ENCODE measurements around the gene RBM7.

Gene RBM7

DNA sequence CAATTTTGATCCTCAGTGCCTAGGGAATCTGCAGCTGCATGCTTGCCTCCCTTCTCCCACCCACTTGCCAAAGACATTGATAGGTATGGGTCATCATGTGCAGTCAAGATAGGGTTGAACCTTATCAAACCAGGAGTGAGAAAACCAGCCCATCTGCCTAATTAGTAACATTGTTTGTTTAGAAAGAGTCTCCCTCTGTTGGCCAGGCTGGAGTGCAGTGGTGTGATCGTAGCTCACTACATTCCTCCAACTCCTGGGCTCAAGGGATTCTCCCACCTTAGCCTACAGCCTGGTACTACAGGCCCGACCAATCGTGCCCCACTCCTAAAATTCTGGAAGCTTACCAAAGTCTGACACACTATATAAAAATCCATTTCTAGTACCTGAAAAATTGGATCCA, 4.7 kb upstream of the RBM7 start:
- DNase-seq (ENCODE audit: extremely low read depth in 1 of 2, low read depth in 1 of 2), result no peak

DNA sequence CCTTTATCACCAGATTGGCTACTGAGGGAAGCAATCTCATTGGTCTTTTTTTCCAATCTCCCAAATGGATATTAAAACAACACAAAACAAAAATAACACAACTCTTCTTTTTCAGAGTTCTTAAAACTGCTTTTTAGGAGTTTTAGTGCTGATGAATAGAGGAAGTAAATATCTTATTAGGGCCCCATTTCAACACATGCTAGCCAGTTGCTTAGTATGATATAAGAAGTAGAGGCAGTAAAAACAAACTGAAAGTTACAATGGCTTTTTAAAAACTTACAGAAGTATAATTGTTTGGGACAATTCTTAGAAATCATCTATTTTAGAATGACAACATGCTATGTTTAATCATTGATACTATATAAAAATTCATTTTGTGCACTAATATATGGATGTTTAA, 3.5 kb upstream of the RBM7 start:
- no peak for DNase-seq (ENCODE audit: extremely low read depth in 1 of 2, low read depth in 1 of 2)

DNA sequence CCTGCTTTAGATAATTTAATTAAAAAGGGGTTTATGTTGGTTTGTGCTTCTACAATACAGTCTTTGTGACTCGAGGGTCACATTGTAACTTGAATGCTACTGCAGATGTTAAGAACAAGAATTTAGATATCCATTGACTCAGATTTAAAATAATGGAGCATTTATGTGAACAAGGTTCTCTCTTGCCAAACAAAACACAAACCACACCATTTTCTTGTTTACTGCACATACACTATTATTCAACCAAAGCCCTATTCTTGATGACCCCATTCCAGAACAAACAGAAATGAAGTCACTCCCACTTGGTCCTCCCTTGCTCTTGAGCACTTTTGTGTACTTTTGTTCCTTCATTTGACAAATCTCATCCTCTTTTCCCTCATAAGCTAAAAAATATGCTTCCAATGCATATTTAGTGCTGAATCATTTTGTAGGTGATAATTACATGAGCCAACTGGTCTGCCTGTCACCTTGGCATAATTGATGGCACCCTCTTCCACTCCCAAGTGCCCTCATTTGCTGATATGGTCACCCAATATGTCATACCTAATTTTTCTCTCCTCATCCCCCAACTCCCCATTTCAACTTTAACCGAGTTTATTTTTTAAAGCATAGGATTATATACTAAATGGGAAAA, 3.0 kb upstream of the RBM7 start:
- DNase-seq (ENCODE audit: extremely low read depth in 1 of 2, low read depth in 1 of 2), result no peak

GRCh38 chr11:114398303-114398920, 2.1 kb upstream of the RBM7 start:
- no peak for DNase-seq (ENCODE audit: extremely low read depth in 1 of 2, low read depth in 1 of 2)

DNA sequence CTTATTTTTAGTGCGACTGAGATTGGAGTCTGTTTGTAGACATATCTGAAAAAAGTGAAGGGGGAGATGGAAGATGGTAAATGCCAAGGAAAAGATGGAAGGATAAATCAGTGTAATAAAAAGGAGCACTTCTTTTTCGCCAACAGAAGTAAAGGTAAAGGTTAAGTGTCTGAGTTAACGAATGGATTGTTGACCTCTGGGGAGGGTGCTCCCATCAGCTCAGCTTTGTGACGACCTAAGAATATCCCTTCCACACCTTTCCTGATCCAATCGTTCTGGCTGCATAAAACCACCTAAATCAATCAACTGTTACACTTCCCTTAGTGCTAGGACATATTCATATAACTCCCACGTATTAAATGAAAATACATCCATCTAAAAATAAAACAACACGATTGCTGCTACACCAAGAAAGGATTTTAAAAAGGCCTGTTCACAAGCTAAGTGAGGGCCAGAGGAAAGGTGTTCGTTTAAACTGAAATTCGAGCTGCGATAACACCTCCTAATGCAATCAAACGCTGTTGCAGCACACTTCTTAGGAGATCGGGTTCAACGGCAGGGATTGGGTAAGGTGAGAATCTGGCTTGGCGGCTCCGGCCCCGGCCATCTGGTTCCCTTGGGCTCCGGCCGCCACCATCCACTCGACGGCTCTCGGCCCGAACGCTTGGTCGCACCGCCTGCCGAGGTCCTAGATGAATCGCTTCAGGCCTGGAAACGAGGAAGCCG, 813 bp upstream of the RBM7 start:
- DNase-seq (ENCODE audit: extremely low read depth in 1 of 2, low read depth in 1 of 2), result no peak

GRCh38 chr11:114400915-114401223, 403 bp downstream of the RBM7 start:
- no peak for DNase-seq (ENCODE audit: extremely low read depth in 1 of 2, low read depth in 1 of 2)

DNA sequence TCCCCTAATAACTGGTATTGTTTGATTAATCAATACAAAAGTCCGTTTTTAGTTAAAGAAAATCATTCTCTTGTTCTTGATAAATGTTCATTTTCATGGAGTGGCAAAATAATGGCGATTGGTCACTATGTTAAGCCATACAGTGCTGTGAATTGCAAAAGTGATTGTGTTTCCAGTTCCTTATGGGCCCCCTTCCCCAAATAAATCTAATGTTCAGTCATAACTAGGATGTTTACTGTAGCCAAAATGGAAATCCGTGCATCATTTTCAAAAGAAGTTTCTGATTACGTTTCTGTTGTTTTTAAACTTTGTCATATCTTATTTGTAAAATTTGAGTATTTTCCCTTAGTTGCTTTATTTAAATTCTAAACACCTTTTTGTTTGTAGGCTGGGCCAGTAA, 845 bp downstream of the RBM7 start:
- DNase-seq (ENCODE audit: extremely low read depth in 1 of 2, low read depth in 1 of 2), result no peak

DNA sequence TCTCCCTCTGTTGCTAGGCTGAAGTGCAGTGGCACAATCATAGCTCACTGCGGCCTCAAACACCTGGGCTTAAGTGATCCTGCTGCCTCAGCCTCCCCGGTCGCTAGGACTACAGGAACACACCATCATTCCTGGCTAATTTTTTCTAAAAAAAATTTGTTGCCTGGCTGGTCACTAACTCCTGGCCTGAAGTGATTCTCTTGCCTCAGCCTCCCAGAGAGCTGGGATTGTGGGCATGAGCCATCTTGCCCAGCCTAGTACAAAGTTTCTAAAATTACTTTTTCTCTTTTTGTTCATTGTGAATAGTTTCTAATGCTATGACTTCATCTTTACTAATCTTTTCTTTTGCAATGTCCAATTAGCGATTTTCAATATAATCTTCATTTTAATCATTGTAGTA, 12.5 kb downstream of the RBM7 start:
- no peak for DNase-seq (ENCODE audit: extremely low read depth in 1 of 2, low read depth in 1 of 2)

- no peak for DNase-seq (ENCODE audit: extremely low read depth in 1 of 2, low read depth in 1 of 2)
Observed at GRCh38 chr11:114413958-114414357, 13.5 kb downstream of the RBM7 start.

- no peak for DNase-seq (ENCODE audit: extremely low read depth in 1 of 2, low read depth in 1 of 2)
Observed at GRCh38 chr11:114416441-114416961, 16.0 kb downstream of the RBM7 start.

GRCh38 chr11:114426280-114426679, 25.8 kb downstream of the RBM7 start:
- no peak for DNase-seq (ENCODE audit: extremely low read depth in 1 of 2, low read depth in 1 of 2)

DNA sequence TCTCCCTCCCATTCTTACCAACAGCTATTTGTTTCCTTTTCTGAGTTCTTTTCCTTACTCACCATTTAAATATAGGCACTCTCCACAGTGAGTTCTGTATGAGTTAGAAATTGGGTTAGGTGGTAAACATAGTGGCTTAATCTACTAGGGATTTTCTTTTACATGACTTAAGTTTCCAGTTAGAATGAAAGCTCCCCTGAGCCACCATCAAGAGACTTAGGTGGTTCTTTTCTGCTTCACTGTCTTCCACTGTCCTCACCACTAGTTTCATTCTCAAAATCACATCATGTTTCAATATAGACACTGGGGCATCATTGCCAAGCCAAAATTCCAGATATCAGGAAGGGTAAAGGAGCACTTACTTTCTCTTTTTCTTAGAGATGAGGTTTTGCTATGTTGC, 29.8 kb downstream of the RBM7 start:
- no peak for DNase-seq (ENCODE audit: extremely low read depth in 1 of 2, low read depth in 1 of 2)

DNA sequence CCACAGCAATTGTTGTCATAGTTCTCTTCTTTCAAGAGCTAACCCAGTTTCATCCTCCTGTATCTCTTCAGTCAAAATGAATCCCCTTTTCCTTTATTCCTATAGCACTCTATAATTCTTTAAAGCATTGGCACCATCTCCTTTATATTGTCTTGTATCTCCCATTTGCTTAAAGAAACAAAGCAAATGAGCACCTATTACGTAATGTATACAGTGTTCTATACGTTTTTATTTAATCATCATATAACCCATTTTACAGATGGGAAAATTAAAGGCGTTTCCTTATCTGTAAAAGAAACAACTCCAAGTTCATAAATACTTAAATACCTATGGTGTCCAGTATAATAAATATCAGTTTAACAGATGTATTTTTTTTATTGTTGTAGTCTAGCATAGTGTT, 32.4 kb downstream of the RBM7 start:
- DNase-seq (ENCODE audit: extremely low read depth in 1 of 2, low read depth in 1 of 2), result no peak

GRCh38 chr11:114433376-114433775, 32.9 kb downstream of the RBM7 start:
- no peak for DNase-seq (ENCODE audit: extremely low read depth in 1 of 2, low read depth in 1 of 2)

DNA sequence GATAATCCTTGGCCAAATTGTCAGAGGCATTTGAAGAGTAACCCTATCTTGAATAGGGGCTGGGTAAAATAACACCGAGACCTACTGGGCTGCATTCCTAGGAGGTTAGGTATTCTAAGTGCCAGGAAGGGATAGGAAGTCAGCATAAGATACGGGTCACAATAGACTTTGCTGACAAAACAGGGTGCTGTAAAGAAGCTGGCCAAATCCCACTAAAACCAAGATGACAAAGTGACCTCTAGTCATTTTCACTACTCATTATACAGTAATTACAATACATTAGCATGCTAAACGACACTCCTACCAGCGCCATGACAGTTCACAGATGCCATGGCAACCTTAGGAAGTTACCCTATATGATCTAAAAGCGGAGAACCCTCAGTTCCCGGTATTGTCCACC, 37.8 kb downstream of the RBM7 start:
- DNase-seq (ENCODE audit: extremely low read depth in 1 of 2, low read depth in 1 of 2), result no peak

GRCh38 chr11:114439229-114440120, 39.0 kb downstream of the RBM7 start, which contains the start of gene REXO2:
Gene REXO2 (plus strand): TSS chr11:114439467. CDS start chr11:114439529, 62 bp downstream.
- peak; percentile 85 to 90 for DNase-seq (ENCODE audit: extremely low read depth in 1 of 2, low read depth in 1 of 2)

- DNase-seq (ENCODE audit: extremely low read depth in 1 of 2, low read depth in 1 of 2), result no peak
Observed at GRCh38 chr11:114440121-114440860, 39.8 kb downstream of the RBM7 start.

DNA sequence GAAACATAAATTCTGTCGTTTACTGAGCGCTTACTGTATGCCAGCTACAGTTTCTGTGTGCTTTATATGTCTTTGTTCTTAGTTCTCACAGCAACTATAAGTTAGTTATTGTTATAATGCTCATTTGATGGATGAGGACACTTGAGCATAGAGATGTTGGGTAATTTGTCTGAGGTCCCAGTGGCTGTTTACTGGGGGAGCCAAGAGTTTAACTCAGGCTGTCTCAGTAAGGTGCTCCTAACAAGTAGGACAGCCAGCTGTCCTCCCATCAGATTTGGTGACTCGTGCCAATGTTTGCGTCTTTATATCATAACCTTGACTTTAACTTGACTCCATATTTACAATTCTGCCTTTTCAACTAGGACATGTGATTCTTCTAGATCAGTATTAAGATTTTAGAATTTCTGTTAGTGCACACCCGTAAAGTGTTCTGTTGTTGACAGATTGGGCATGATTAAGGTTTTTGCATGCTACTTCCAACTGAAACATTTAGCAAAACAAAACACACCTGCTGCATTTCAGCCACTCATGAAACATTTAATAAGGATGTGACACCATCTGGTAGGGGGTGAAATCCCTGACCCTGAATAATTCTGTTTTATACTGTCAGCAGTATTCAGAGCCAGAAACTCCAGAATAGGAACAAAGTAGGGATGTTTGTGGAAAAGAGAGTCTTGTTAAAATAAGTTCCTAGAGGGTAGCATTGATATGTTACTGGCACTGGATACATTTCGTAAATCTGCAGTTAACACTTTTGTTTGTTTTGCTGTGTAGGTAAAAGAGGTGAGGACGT, 40.7 kb downstream of the RBM7 start:
- no peak for DNase-seq (ENCODE audit: extremely low read depth in 1 of 2, low read depth in 1 of 2)

GRCh38 chr11:114441921-114442320, 41.5 kb downstream of the RBM7 start:
- no peak for DNase-seq (ENCODE audit: extremely low read depth in 1 of 2, low read depth in 1 of 2)

- DNase-seq (ENCODE audit: extremely low read depth in 1 of 2, low read depth in 1 of 2), result no peak
Observed at GRCh38 chr11:114442536-114442935, 42.1 kb downstream of the RBM7 start.
